Measurements from ENCODE around the gene HTR3B.

HTR3B gene

DNA sequence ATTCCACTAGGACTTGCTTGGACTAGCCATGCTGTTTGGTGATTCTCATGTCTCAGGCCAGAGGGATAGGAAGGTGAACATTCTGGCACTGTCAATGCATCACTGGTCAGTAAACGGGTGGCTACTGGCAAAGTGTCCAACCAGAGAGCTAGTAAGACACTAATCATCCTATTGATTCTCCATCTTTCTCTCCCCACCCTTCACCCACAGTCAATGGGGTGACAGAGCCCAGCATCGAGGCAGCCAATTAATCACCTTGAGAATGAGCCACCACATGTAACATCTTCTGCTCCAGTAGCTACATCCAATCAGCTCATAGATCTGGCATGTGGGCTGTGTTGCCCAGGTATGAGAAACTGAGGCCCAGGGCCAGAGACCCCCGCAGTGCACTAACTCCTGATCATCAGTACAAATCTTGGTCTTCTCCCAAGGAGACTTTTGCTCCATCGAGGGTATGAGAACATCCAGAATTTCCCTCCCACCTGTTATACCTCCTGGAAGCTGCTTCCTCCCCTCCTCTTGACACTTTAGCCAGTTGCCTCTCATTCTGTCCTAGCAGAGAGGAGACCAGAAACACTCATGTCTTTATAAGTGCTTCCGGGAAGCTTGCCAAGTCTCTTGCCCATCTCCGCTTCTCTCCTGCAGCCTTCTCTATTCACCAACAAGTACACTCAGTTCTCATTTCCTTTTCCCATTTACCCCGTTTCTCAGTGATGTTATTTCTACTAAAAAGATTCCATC lies 87.3 kb downstream of the HTR3B start:
- DNase-seq (ENCODE audit: low spot score): peak; percentile 13

DNA sequence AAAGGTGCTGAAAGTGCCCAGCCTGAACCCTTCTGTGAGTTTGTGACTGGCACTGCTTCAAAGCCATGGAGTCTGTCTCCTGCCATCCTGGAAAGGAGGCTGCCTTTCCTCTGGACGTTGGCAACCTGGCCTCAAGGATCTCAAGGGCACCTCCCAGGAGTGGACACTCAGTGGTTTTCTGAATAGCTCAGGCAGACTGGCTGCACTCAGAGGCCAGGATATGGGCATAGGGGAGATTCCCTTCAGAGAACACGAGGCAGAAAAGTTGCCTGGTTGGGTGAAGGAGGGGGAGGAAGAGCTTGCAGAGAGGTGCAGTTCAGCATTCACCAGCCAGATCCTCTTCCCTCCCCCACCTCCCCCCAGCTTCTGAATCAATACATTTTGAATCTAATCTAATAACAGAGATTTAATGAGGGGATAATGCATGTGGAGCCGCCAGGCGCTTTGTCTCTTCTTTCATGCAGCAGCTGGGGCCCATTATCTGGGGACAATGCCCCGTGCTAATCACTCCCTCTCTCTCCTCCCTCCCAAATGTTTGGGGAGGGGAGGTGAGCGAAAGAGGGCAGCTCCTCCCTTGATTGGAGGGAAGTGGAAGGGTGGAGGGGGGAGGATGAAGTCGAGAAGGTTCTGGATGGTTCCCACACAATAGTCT lies 88.0 kb downstream of the HTR3B start:
- no peak for DNase-seq (ENCODE audit: low spot score)

DNA sequence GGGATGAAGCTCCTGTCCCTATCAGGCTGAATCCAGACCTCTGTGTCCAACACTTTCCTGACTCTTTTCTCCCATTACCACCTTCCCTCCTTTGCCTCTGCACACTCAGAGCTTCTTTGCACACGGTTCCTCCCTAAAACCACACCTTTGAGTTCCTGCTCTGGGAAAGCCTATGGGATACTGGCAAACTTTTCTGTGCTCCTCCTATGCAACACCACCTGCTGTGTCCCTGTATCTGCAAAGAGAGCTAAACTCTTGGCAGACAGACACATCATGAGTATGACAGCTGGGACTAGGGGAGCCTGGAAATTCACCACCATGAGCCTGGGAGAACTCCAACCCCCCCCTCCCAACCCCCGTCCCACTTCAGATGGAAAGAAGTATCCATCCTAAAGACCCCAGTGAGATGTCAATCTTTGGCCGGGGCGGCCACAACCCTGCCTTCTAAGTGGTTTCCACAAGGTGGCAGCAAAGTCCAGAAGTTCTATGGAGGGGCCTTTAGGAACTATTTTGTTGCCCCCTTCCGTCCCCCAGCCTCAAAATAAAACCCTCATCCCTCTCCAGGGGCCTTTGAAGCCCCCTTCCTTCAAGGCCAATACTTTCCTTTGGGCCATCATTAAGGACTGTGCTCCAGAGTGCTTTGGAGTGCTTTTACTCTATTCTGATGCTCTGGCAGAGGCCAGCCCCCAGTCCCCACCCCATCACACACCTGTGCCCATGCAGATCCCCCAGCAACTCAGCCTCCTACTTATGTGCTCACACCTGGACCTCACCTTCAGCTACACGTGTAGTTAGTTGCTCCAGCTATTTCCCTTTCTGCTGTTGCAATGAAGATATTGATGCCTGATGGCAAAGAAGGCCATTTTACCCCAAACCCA lies 89.7 kb downstream of the HTR3B start:
- DNase-seq (ENCODE audit: low spot score): peak; percentile 3
